K562 (cell line): ENCODE measurements around the gene RBM20. TPM values are rescaled to one million over a fixed set of nuclear protein-coding genes. Genes with fewer than 3 reads are reported as not detected.
A peak's percentile ranks its signal among the peaks of the same experiment; 100 is the strongest.

Experiments used
- EP300 ChIP-seq: IDR thresholded peaks from 2 replicates; pipeline ENCODE4 v1.6.1; 2012; ENCODE audit warnings: low read length, improper control_type of control experiment
- FOSL1 ChIP-seq: fragments of 200-800 bp; sonication (Bioruptor generic); conservative IDR thresholded peaks from 2 replicates; pipeline ENCODE4 v1.6.1; 2016; ENCODE audit warnings: missing genetic modification characterization, missing compliant biosample characterization
- FOXK2 ChIP-seq, 2 experiments: fragments of 450-650 bp; IDR thresholded peaks in 1 of 2; conservative IDR thresholded peaks in 1 of 2; 2 replicates each; pipeline ENCODE4 v1.6.1; 2016; ENCODE audit warnings: low read depth in 2 of 2, mild to moderate bottlenecking in 1 of 2
- FOXP1 ChIP-seq: sonication (generic); formaldehyde crosslinking; IDR thresholded peaks from 2 replicates; pipeline ENCODE4 v1.8.0; 2022; ENCODE audit warnings: mild to moderate bottlenecking, missing genetic modification reagents
- MEIS2 ChIP-seq: fragments of 450-650 bp; IDR thresholded peaks from 2 replicates; pipeline ENCODE4 v1.6.1; 2014; ENCODE audit warnings: mild to moderate bottlenecking; ENCODE audit not compliant: partially characterized antibody
- ZNF644 ChIP-seq: fragments of 200-800 bp; sonication (Bioruptor generic); IDR thresholded peaks from 2 replicates; pipeline ENCODE4 v1.6.1; 2016; ENCODE audit warnings: low read depth, missing genetic modification characterization, missing compliant biosample characterization
- polyA plus RNA-seq, 8 experiments: library from polyadenylated mRNA; depleted of rRNA in 4 of 8; stranded (reverse) in 5 of 8; unstranded in 3 of 8; fragments of >200 nt; fragmentation: Nextera tagmentation in 2 of 8; fragmentation: Illumina TruSeq in 1 of 8; extraction: Ambion mirVana in 2 of 8; extraction: Trizol in 1 of 8; gene quantifications; 2 replicates each; pipeline versions ENCODE4 v1.2.1 to v1.2.3, GENCODE V29; 2011 to 2014; ENCODE audit warnings: inconsistent platforms in 1 of 8, missing spikeins in 1 of 8
- total RNA-seq, 7 experiments: library from RNA; depleted of rRNA in 6 of 7; stranded (reverse); fragments of >200 nt in 6 of 7; fragmentation: Illumina TruSeq in 2 of 7; extraction: Trizol in 2 of 7; gene quantifications; 2 replicates each; pipeline versions ENCODE4 v1.2.1 to v1.2.3, GENCODE V29; 2011 to 2021; ENCODE audit warnings: low replicate concordance in 1 of 7
- TF ChIP-seq, protein P1 (sequence below): sonication (generic); formaldehyde crosslinking; IDR thresholded peaks from 2 replicates; pipeline ENCODE4 v1.4.0; 2020; ENCODE audit warnings: mild to moderate bottlenecking, missing genetic modification reagents
- TF ChIP-seq, protein P2 (sequence below): sonication (generic); formaldehyde crosslinking; IDR thresholded peaks from 2 replicates; pipeline ENCODE4 v1.8.1; 2022; ENCODE audit warnings: missing genetic modification reagents
- TF ChIP-seq, protein P3 (sequence below): fragments of 450-650 bp; IDR thresholded peaks from 2 replicates; pipeline ENCODE4 v1.6.1; 2016; ENCODE audit warnings: mild to moderate bottlenecking, moderate library complexity

Gene RBM20
- total and polyA plus RNA-seq, 9 of the 15 experiments (the other 6 are each of a cell fraction or from before 2014, with no cell fraction given) = 0.63 to 5.7 (median 3.2) TPM

DNA sequence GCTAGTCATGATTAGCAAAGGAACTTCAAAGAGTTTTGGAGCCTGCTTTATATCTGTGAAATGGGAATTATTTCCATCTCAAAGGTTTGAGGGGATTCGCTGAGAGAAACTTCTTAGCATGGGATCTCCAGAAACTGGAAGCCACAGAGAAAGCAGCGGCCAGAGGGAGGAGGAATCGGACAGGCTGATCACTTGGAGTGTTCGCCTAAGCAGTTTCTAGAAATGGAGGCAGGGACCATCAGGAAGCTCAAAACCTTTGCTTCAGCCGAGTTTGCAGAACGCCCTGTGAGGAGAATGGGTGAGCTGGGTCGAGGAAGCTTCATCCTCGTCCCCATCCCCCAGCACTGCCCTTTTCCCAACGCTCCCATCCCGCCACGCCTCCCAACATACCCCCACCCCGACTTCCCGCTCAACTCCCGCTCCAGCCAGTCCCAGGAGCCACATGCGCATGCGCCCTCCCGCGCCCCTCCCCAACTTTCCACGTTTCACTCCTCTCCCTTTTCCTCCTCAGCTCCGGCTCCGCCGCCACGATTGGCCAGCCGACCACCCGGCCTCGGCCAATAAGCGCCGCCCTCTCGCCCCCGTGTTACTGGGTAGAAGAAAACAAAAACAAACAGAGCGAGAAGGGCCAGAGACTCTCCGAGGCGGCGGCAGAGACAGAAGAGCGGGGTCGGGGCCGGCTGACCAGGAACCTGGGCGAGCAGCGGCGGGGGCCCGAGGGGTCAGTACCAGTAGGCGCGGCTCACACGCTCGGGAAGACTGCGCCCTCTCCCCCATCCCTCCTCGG is 227.4 kb downstream of the RBM20 start, which contains the start of gene PDCD4 (continued):
- TF ChIP-seq MEIS2 (peak; percentile 65), FOSL1 (tag) (0 out of 2 replicates have a peak, but pooled peaks have one; percentile 28), FOXP1 (CRISPR knock-in tag) (peak; percentile 25; the same call in 1 of the 2 replicates), ZNF644 (no peak), FOXK2 (conservative IDR thresholded peaks at IDR 0.05 in 1 of 2, IDR thresholded peaks at IDR 0.05 in 1 of 2; ENCODE audit: low read depth in 2 of 2) (peak; percentile 48 to 67; a peak in 2 of 4 replicates), EP300 (peak; percentile 3; the same call in 1 of the 2 replicates)
- TF ChIP-seq, protein P1, sequence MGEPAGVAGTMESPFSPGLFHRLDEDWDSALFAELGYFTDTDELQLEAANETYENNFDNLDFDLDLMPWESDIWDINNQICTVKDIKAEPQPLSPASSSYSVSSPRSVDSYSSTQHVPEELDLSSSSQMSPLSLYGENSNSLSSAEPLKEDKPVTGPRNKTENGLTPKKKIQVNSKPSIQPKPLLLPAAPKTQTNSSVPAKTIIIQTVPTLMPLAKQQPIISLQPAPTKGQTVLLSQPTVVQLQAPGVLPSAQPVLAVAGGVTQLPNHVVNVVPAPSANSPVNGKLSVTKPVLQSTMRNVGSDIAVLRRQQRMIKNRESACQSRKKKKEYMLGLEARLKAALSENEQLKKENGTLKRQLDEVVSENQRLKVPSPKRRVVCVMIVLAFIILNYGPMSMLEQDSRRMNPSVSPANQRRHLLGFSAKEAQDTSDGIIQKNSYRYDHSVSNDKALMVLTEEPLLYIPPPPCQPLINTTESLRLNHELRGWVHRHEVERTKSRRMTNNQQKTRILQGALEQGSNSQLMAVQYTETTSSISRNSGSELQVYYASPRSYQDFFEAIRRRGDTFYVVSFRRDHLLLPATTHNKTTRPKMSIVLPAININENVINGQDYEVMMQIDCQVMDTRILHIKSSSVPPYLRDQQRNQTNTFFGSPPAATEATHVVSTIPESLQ (CRISPR knock-in tag) = no peak
- TF ChIP-seq, protein P2, sequence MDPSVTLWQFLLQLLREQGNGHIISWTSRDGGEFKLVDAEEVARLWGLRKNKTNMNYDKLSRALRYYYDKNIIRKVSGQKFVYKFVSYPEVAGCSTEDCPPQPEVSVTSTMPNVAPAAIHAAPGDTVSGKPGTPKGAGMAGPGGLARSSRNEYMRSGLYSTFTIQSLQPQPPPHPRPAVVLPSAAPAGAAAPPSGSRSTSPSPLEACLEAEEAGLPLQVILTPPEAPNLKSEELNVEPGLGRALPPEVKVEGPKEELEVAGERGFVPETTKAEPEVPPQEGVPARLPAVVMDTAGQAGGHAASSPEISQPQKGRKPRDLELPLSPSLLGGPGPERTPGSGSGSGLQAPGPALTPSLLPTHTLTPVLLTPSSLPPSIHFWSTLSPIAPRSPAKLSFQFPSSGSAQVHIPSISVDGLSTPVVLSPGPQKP = no peak
- TF ChIP-seq, protein P3, sequence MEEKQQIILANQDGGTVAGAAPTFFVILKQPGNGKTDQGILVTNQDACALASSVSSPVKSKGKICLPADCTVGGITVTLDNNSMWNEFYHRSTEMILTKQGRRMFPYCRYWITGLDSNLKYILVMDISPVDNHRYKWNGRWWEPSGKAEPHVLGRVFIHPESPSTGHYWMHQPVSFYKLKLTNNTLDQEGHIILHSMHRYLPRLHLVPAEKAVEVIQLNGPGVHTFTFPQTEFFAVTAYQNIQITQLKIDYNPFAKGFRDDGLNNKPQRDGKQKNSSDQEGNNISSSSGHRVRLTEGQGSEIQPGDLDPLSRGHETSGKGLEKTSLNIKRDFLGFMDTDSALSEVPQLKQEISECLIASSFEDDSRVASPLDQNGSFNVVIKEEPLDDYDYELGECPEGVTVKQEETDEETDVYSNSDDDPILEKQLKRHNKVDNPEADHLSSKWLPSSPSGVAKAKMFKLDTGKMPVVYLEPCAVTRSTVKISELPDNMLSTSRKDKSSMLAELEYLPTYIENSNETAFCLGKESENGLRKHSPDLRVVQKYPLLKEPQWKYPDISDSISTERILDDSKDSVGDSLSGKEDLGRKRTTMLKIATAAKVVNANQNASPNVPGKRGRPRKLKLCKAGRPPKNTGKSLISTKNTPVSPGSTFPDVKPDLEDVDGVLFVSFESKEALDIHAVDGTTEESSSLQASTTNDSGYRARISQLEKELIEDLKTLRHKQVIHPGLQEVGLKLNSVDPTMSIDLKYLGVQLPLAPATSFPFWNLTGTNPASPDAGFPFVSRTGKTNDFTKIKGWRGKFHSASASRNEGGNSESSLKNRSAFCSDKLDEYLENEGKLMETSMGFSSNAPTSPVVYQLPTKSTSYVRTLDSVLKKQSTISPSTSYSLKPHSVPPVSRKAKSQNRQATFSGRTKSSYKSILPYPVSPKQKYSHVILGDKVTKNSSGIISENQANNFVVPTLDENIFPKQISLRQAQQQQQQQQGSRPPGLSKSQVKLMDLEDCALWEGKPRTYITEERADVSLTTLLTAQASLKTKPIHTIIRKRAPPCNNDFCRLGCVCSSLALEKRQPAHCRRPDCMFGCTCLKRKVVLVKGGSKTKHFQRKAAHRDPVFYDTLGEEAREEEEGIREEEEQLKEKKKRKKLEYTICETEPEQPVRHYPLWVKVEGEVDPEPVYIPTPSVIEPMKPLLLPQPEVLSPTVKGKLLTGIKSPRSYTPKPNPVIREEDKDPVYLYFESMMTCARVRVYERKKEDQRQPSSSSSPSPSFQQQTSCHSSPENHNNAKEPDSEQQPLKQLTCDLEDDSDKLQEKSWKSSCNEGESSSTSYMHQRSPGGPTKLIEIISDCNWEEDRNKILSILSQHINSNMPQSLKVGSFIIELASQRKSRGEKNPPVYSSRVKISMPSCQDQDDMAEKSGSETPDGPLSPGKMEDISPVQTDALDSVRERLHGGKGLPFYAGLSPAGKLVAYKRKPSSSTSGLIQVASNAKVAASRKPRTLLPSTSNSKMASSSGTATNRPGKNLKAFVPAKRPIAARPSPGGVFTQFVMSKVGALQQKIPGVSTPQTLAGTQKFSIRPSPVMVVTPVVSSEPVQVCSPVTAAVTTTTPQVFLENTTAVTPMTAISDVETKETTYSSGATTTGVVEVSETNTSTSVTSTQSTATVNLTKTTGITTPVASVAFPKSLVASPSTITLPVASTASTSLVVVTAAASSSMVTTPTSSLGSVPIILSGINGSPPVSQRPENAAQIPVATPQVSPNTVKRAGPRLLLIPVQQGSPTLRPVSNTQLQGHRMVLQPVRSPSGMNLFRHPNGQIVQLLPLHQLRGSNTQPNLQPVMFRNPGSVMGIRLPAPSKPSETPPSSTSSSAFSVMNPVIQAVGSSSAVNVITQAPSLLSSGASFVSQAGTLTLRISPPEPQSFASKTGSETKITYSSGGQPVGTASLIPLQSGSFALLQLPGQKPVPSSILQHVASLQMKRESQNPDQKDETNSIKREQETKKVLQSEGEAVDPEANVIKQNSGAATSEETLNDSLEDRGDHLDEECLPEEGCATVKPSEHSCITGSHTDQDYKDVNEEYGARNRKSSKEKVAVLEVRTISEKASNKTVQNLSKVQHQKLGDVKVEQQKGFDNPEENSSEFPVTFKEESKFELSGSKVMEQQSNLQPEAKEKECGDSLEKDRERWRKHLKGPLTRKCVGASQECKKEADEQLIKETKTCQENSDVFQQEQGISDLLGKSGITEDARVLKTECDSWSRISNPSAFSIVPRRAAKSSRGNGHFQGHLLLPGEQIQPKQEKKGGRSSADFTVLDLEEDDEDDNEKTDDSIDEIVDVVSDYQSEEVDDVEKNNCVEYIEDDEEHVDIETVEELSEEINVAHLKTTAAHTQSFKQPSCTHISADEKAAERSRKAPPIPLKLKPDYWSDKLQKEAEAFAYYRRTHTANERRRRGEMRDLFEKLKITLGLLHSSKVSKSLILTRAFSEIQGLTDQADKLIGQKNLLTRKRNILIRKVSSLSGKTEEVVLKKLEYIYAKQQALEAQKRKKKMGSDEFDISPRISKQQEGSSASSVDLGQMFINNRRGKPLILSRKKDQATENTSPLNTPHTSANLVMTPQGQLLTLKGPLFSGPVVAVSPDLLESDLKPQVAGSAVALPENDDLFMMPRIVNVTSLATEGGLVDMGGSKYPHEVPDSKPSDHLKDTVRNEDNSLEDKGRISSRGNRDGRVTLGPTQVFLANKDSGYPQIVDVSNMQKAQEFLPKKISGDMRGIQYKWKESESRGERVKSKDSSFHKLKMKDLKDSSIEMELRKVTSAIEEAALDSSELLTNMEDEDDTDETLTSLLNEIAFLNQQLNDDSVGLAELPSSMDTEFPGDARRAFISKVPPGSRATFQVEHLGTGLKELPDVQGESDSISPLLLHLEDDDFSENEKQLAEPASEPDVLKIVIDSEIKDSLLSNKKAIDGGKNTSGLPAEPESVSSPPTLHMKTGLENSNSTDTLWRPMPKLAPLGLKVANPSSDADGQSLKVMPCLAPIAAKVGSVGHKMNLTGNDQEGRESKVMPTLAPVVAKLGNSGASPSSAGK = peak; percentile 48
